Uterus (tissue), 2 donors: ENCODE data around the gene RHBG.

ENCODE experiments used
- POLR2A ChIP-seq, 2 donors: fragments of 450-650 bp; IDR thresholded peaks; one replicate each; pipeline ENCODE4 v1.6.1; 2016; ENCODE audit warnings: antibody characterized with exemption in 2 of 2, mild to moderate bottlenecking in 1 of 2, moderate library complexity in 1 of 2
- TF ChIP-seq, protein P1 (sequence below), 4 experiments: fragments of 200-600 bp in 2 of 4; fragments of 450-650 bp in 2 of 4; sonication (generic) in 2 of 4; IDR thresholded peaks; one replicate each; pipeline ENCODE4 v1.5.1; 2016 to 2019; ENCODE audit warnings: antibody characterized with exemption in 4 of 4, mild to moderate bottlenecking in 2 of 4, moderate library complexity in 1 of 4

- no peak for TF ChIP-seq POLR2A (IDR thresholded peaks at IDR 0.05)
- TF ChIP-seq, protein P1, sequence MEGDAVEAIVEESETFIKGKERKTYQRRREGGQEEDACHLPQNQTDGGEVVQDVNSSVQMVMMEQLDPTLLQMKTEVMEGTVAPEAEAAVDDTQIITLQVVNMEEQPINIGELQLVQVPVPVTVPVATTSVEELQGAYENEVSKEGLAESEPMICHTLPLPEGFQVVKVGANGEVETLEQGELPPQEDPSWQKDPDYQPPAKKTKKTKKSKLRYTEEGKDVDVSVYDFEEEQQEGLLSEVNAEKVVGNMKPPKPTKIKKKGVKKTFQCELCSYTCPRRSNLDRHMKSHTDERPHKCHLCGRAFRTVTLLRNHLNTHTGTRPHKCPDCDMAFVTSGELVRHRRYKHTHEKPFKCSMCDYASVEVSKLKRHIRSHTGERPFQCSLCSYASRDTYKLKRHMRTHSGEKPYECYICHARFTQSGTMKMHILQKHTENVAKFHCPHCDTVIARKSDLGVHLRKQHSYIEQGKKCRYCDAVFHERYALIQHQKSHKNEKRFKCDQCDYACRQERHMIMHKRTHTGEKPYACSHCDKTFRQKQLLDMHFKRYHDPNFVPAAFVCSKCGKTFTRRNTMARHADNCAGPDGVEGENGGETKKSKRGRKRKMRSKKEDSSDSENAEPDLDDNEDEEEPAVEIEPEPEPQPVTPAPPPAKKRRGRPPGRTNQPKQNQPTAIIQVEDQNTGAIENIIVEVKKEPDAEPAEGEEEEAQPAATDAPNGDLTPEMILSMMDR (IDR thresholded peaks at IDR 0.05), result no peak
Measured at GRCh38 chr1:156399355-156400125, 30.5 kb downstream of the RHBG start.
